WTC11 (cell line): ENCODE measurements around the gene ITPR2.

ENCODE experiments used
- ETV6 ChIP-seq: sonication (generic); formaldehyde crosslinking; IDR thresholded peaks from 2 replicates; pipeline ENCODE4 v1.8.1; 2022; ENCODE audit warnings: mild to moderate bottlenecking, missing genetic modification reagents
- ZNF281 ChIP-seq: sonication (generic); formaldehyde crosslinking; IDR thresholded peaks from 2 replicates; pipeline ENCODE4 v1.8.0; 2023; ENCODE audit warnings: mild to moderate bottlenecking, missing genetic modification reagents
- TF ChIP-seq, protein P1 (sequence below): sonication (generic); formaldehyde crosslinking; IDR thresholded peaks from 2 replicates; pipeline ENCODE4 v1.8.0; 2022; ENCODE audit warnings: mild to moderate bottlenecking, missing genetic modification reagents
- TF ChIP-seq, protein P2 (sequence below): fragments of 200-600 bp; IDR thresholded peaks from 2 replicates; pipeline ENCODE4 v1.8.0; 2022; ENCODE audit warnings: antibody characterized with exemption
- TF ChIP-seq, protein P3 (sequence below): sonication (generic); formaldehyde crosslinking; IDR thresholded peaks from 2 replicates; pipeline ENCODE4 v1.8.1; 2022; ENCODE audit warnings: missing genetic modification reagents, borderline replicate concordance
- TF ChIP-seq, protein P4 (sequence below): sonication (generic); formaldehyde crosslinking; IDR thresholded peaks from 2 replicates; pipeline ENCODE4 v1.8.1; 2023; ENCODE audit warnings: mild to moderate bottlenecking, moderate library complexity, missing genetic modification reagents

DNA sequence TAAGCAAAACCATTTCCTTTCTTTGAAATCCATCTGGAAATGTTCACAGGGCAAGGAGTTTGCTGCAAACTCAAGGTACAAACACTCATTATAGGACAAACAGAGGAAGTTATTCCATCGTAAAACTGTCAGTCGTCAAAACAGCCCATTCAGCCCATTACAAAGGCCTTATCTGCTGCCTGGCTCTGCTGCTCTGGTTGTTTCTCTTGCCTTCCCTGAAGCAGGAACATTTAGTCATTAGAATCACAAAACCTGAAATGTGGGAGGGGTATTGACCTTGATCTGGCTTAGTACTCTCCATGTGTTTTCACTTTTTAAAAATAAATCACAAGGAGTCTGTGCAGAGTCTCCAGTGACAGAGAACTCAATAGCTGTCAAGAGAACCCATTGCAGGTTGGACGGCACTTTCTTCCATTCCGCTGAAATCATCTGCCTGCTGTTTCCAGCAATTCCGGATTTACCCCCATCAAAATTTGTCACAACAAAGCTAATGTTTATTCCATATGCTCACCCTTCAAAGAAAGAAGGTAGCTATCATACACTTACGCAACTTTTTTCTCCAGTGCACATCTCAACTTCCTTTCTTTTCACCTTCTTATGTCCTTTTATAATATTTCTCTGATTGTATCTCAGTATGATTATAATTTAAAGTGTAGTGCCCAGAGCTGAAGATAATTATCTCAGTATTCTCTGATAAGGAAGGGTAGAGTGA is 24.6 kb upstream of the ITPR2 start:
- TF ChIP-seq, protein P1, sequence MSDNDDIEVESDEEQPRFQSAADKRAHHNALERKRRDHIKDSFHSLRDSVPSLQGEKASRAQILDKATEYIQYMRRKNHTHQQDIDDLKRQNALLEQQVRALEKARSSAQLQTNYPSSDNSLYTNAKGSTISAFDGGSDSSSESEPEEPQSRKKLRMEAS (CRISPR knock-in tag) = no peak
- TF ChIP-seq, protein P2, sequence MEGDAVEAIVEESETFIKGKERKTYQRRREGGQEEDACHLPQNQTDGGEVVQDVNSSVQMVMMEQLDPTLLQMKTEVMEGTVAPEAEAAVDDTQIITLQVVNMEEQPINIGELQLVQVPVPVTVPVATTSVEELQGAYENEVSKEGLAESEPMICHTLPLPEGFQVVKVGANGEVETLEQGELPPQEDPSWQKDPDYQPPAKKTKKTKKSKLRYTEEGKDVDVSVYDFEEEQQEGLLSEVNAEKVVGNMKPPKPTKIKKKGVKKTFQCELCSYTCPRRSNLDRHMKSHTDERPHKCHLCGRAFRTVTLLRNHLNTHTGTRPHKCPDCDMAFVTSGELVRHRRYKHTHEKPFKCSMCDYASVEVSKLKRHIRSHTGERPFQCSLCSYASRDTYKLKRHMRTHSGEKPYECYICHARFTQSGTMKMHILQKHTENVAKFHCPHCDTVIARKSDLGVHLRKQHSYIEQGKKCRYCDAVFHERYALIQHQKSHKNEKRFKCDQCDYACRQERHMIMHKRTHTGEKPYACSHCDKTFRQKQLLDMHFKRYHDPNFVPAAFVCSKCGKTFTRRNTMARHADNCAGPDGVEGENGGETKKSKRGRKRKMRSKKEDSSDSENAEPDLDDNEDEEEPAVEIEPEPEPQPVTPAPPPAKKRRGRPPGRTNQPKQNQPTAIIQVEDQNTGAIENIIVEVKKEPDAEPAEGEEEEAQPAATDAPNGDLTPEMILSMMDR = no peak
- no peak for TF ChIP-seq ETV6 (CRISPR knock-in tag)
- TF ChIP-seq ZNF281 (CRISPR knock-in tag) = no peak
- TF ChIP-seq, protein P3, sequence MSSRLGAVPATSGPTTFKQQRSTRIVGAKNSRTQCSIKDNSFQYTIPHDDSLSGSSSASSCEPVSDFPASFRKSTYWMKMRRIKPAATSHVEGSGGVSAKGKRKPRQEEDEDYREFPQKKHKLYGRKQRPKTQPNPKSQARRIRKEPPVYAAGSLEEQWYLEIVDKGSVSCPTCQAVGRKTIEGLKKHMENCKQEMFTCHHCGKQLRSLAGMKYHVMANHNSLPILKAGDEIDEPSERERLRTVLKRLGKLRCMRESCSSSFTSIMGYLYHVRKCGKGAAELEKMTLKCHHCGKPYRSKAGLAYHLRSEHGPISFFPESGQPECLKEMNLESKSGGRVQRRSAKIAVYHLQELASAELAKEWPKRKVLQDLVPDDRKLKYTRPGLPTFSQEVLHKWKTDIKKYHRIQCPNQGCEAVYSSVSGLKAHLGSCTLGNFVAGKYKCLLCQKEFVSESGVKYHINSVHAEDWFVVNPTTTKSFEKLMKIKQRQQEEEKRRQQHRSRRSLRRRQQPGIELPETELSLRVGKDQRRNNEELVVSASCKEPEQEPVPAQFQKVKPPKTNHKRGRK (CRISPR knock-in tag) = no peak
- TF ChIP-seq, protein P4, sequence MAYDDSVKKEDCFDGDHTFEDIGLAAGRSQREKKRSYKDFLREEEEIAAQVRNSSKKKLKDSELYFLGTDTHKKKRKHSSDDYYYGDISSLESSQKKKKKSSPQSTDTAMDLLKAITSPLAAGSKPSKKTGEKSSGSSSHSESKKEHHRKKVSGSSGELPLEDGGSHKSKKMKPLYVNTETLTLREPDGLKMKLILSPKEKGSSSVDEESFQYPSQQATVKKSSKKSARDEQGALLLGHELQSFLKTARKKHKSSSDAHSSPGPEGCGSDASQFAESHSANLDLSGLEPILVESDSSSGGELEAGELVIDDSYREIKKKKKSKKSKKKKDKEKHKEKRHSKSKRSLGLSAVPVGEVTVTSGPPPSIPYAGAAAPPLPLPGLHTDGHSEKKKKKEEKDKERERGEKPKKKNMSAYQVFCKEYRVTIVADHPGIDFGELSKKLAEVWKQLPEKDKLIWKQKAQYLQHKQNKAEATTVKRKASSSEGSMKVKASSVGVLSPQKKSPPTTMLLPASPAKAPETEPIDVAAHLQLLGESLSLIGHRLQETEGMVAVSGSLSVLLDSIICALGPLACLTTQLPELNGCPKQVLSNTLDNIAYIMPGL = no peak
